SU-DHL-6 (cell line): ENCODE results near the gene CIRBP.

ENCODE experiments used
- H2AFZ ChIP-seq: fragments of 200-600 bp; sonication (generic); 2 replicates; pipeline ENCODE4 v1.6.1; 2014; ENCODE audit warnings: low read depth, mild to moderate bottlenecking, moderate library complexity, mixed read lengths, antibody characterized with exemption, low read length; ENCODE audit not compliant: severe bottlenecking
- H3F3A ChIP-seq: fragments of 200-600 bp; shearing (Covaris generic); 2 replicates; pipeline ENCODE4 v1.6.0; 2016; ENCODE audit warnings: antibody characterized with exemption, mild to moderate bottlenecking; ENCODE audit not compliant: insufficient read depth
- H3K27ac ChIP-seq: fragments of 200-600 bp; sonication (generic); 2 replicates; pipeline ENCODE4 v1.5.1; 2016; ENCODE audit warnings: low read depth, mild to moderate bottlenecking, low read length, moderate library complexity, mixed read lengths
- H3K27me3 ChIP-seq: fragments of 200-600 bp; sonication (generic), shearing (Covaris generic); 2 replicates; pipeline ENCODE4 v1.6.0; 2014; ENCODE audit warnings: mild to moderate bottlenecking, low read length
- H3K36me3 ChIP-seq: fragments of 200-600 bp; sonication (generic); 2 replicates; pipeline ENCODE4 v1.6.1; 2014; ENCODE audit warnings: mild to moderate bottlenecking, low read length, mixed read lengths
- H3K4me2 ChIP-seq: fragments of 300-600, 200-600 bp; shearing (Covaris generic), sonication (generic); 2 replicates; pipeline ENCODE4 v1.6.0; 2014; ENCODE audit warnings: low read length, low read depth, mild to moderate bottlenecking; ENCODE audit not compliant: poor library complexity, severe bottlenecking
- H3K4me3 ChIP-seq: fragments of 200-600 bp; sonication (generic); 2 replicates; pipeline ENCODE4 v1.5.1; 2014; ENCODE audit warnings: antibody characterized with exemption, low read length, mild to moderate bottlenecking, mixed read lengths; ENCODE audit not compliant: insufficient read depth, poor library complexity, severe bottlenecking
- H3K79me2 ChIP-seq: fragments of 200-600 bp; sonication (generic); 2 replicates; pipeline ENCODE4 v1.6.1; 2014; ENCODE audit warnings: mild to moderate bottlenecking, low read length, moderate library complexity; ENCODE audit not compliant: insufficient read depth
- H3K9ac ChIP-seq: fragments of 200-600 bp; sonication (generic); 2 replicates; pipeline ENCODE4 v1.7.0; 2014; ENCODE audit warnings: mild to moderate bottlenecking, low read length
- H3K9me2 ChIP-seq: fragments of 200-600 bp; sonication (generic); replicated peaks from 2 replicates; pipeline ENCODE4 v1.6.1; 2014; ENCODE audit warnings: low read length; ENCODE audit not compliant: insufficient read depth
- H3K9me3 ChIP-seq: fragments of 200-600 bp; sonication (generic); 2 replicates; pipeline ENCODE4 v1.6.1; 2014; ENCODE audit warnings: low read length, mixed read lengths; ENCODE audit not compliant: insufficient read depth
- H4K20me1 ChIP-seq: fragments of 200-600 bp; sonication (generic); 2 replicates; pipeline ENCODE4 v1.6.1; 2014; ENCODE audit warnings: low read depth, mild to moderate bottlenecking, antibody characterized with exemption, low read length, moderate library complexity, mixed read lengths
- CTCF ChIP-seq: fragments of 200-600 bp; sonication (generic); IDR thresholded peaks from one replicate; pipeline ENCODE4 v1.5.1; 2017; ENCODE audit warnings: antibody characterized with exemption, mild to moderate bottlenecking, low read length, moderate library complexity; ENCODE audit not compliant: insufficient read depth, poor library complexity, severe bottlenecking
- EZH2phosphoT487 ChIP-seq: fragments of 200-600 bp; sonication (generic), shearing (Covaris generic); conservative IDR thresholded peaks from 2 replicates; pipeline ENCODE4 v1.6.1; 2018; ENCODE audit warnings: mild to moderate bottlenecking, antibody characterized with exemption, low read length, moderate library complexity, mixed read lengths

The CIRBP gene

DNA sequence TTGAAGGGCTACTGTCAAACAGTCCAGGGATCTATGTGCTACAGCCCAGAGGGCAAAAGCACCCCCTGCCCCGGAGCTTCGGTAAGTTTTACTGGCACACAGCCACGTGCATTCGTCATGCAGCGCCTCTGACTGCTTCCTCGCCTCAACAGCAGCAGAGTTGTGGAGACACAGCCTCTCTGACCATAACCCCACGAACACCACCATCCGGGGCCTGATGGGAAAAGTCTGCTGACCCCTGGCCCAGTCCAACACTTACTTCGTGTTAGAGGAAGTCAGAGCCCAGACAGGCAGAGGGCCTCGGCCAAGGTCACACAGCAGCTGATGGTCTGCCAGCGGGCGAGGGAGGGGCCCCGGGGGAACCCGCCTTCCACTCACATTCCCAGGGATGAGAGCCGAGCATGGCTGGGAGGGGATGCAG lies 36.5 kb upstream of the CIRBP start:
- Histone ChIP-seq H3K27ac (no peak overlapping the region), H3K27me3 (no peaks in the 10 kb centered on the region), H4K20me1 (no peaks in the 10 kb centered on the region), H3K79me2 (no peaks in the 10 kb centered on the region), H3K9me3 (no peaks in the 10 kb centered on the region), H3K9me2 (no peaks in the 10 kb centered on the region), H3K36me3 (no peaks in the 10 kb centered on the region), H2AFZ (no peak overlapping the region), H3F3A (no peaks in the 10 kb centered on the region; the same call in 1 of the 2 replicates), H3K4me2 (no peak overlapping the region), H3K4me3 (no peak overlapping the region), H3K9ac (no peak overlapping the region)
- TF ChIP-seq EZH2phosphoT487, result no peak
- no peak for TF ChIP-seq CTCF

- no peak overlapping the region for H3K4me3 ChIP-seq
- H2AFZ ChIP-seq, result no peak overlapping the region
- peaks cover 1% of the 10 kb centered on the region; the same call in 1 of the 2 replicates for H3F3A ChIP-seq
- no peaks in the 10 kb centered on the region for H4K20me1 ChIP-seq
- H3K27me3 ChIP-seq, result no peaks in the 10 kb centered on the region
- no peaks in the 10 kb centered on the region for H3K9me3 ChIP-seq
- H3K36me3 ChIP-seq, result no peaks in the 10 kb centered on the region
- H3K27ac ChIP-seq, result no peak overlapping the region
- H3K4me2 ChIP-seq, result no peak overlapping the region
- no peak overlapping the region for H3K9ac ChIP-seq
- H3K79me2 ChIP-seq, result no peaks in the 10 kb centered on the region
- TF ChIP-seq CTCF (no peak), EZH2phosphoT487 (no peak)
- no peaks in the 10 kb centered on the region for H3K9me2 ChIP-seq
Observed at GRCh38 chr19:1233115-1233667, 35.9 kb upstream of the CIRBP start.

DNA sequence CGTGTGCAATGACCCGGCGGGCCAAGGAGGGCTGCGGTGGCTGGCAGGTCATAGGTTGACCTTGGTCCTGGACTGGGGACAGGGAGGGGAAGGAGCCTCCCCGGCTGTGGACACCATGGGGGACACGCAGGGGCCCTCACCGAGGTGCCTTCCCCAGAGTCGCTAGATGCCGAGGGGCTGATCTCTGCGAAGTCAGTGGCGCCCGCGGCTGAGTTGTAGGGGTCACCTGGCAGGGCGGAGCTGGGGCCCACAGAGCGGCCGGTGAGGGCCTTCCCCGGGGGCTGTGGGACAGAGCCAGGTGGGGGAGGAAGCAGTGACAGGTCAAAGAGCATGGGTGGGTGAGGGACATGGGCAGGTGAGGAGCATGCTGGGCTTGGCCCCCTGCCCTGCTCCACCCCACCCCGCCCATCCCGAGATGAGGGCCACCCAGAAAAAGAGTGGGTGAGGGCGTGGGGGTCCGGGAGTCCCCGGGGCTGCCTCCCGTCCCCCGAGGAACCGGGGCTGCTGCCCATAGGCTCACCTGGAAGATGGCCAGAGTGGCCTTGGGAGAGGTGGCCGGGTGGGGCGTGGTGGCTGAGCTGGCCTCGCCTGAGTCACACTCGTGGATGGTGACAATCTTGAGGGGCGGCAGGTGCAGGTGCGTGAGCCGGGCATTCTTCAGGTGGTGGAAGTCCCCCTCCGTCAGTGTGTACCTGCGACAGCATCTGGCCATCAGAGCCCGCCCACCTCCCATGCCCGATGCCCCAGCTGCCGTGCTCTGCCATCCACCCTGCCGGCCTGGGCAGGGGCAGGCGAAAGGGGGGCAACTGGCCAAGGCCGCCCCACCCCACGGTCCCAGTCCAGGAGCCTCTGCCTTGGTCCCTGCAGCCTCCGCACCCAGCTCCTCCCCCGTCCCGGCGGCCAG lies 34.8 kb upstream of the CIRBP start:
- no peak overlapping the region for H3K9ac ChIP-seq
- no peak overlapping the region for H3K4me3 ChIP-seq
- H2AFZ ChIP-seq, result no peak overlapping the region
- no peaks in the 10 kb centered on the region for H4K20me1 ChIP-seq
- H3K9me3 ChIP-seq, result no peaks in the 10 kb centered on the region
- H3F3A ChIP-seq, result peaks cover 12% of the 10 kb centered on the region
- H3K79me2 ChIP-seq, result no peaks in the 10 kb centered on the region
- no peaks in the 10 kb centered on the region for H3K36me3 ChIP-seq
- TF ChIP-seq CTCF (no peak), EZH2phosphoT487 (no peak)
- no peaks in the 10 kb centered on the region for H3K27me3 ChIP-seq
- H3K4me2 ChIP-seq, result no peak overlapping the region
- H3K27ac ChIP-seq, result no peak overlapping the region
- H3K9me2 ChIP-seq, result no peaks in the 10 kb centered on the region
